RWPE1 (cell line): ENCODE results near the gene CCR9.

ENCODE experiments used
- CTCF ChIA-PET: fragments of 350-600 bp; sonication (Branson Sonifier 250); formaldehyde crosslinking; extraction: SDS; loops from one replicate; lab custom pipeline; 2021; lab: Yijun Ruan, JAX
- POLR2A ChIA-PET: fragments of 400-600 bp; formaldehyde crosslinking; extraction: SDS; loops from one replicate; lab custom pipeline; 2020; ENCODE audit warnings: antibody characterized with exemption; ENCODE audit not compliant: low non-redundant PET; lab: Yijun Ruan, JAX
- DNase-seq: peaks from one replicate; pipeline ENCODE4 v3.0.0; 2012; ENCODE audit warnings: low spot score
- H3K27ac ChIP-seq: fragments of 450-650 bp; 2 replicates; pipeline ENCODE4 v1.5.1; 2017
- TF ChIP-seq, protein P1 (sequence below): fragments of 450-650 bp; conservative IDR thresholded peaks from 2 replicates; pipeline ENCODE4 v1.5.1; 2017; ENCODE audit warnings: low read depth, mild to moderate bottlenecking

Gene CCR9

DNA sequence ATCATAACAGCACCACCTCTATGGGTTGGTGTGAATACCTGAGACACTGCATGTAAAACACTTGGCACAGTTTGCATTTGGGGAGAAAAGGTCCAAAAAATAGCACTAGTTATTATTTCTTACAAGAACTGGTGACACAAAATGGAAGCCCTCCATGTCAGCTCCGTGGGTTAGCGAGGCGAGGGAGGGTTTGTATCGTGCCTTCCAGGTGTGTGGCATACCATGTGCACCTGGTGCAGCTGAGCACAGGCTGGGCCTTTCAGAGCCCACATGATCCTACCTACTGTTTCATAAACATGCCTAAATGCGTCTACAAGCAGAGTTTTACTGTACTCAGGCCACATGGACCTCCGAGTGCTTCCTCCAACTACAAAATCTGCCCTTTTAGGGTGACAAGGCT lies 62.5 kb downstream of the CCR9 start:
- TF ChIP-seq, protein P1, sequence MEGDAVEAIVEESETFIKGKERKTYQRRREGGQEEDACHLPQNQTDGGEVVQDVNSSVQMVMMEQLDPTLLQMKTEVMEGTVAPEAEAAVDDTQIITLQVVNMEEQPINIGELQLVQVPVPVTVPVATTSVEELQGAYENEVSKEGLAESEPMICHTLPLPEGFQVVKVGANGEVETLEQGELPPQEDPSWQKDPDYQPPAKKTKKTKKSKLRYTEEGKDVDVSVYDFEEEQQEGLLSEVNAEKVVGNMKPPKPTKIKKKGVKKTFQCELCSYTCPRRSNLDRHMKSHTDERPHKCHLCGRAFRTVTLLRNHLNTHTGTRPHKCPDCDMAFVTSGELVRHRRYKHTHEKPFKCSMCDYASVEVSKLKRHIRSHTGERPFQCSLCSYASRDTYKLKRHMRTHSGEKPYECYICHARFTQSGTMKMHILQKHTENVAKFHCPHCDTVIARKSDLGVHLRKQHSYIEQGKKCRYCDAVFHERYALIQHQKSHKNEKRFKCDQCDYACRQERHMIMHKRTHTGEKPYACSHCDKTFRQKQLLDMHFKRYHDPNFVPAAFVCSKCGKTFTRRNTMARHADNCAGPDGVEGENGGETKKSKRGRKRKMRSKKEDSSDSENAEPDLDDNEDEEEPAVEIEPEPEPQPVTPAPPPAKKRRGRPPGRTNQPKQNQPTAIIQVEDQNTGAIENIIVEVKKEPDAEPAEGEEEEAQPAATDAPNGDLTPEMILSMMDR: no peak
- no peak for DNase-seq
- ChIA-PET CTCF (no interaction called here), POLR2A (no interaction called here)
- no peak overlapping the region for H3K27ac ChIP-seq

- CTCF ChIA-PET: no interaction called here
- POLR2A ChIA-PET: no interaction called here
- TF ChIP-seq, protein P1: no peak
- no peak for DNase-seq
- no peak overlapping the region for H3K27ac ChIP-seq
These were observed 63.1 kb downstream of the CCR9 start for GRCh38 chr3:45949432-45949831.

DNA sequence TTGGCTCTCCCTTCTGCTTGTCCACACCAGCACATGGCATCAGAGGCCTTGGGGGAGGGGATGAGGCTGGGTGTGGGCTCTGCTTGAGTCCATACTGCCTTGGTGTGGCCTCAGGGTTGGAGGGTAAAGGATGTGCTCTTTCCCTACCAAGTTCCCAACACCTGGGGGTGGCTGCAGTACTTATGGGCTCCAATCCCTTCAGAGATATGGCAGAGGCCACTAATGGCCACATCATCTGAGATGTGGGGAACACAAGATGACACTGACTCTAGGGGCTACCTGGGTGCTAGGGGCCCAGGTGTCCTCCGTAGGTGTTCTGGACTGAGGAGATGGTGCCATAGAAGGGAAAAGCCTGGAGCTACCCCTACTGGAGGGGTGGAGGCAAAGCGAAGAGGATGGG lies 63.8 kb downstream of the CCR9 start:
- TF ChIP-seq, protein P1: no peak
- no peak overlapping the region for H3K27ac ChIP-seq
- ChIA-PET POLR2A (no interaction called here), CTCF (no interaction called here)
- DNase-seq: no peak

DNA sequence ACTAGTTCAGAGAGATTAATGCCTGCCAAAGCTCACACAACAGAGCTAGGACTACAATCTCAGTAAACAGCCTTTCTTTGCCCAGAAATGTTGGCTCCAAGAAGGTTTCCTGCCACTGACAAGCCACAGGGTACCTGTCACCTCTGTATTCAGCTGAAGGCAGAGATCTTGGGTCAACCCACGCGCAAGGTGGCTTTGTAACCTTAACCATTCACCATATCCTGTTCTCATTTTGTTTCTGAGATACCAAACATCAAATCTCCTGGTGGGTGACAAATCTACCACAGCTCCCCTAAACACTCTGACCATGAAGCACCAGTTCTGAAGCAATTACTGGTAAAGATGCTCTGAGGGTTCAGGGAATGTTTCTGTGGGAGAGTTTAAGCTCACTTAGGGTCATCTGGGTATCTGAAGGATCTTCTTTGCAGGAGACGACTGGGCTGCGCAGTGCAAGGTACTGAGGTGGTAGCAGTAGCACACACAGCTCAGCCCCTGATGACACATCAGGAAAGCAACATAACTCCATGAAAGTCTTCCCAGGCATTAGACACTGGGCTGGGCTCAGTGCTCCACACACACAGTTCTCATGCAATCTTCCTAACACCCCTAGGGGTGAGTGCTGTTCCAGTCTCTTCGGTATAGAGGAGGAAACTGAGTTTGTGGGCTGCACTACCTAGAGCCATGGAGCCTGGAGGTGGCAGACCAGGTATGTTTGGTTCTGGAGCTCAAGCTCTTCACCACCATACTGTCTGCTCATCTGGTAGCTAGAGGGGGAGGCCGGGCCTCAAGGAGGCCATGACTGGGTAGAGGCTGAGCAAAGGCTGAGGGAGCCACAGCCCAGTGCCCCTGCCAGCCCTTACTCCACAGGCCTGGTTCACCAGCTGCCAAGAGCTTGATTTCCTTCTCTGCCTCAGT lies 64.6 kb downstream of the CCR9 start:
- H3K27ac ChIP-seq: no peak overlapping the region
- TF ChIP-seq, protein P1: no peak
- POLR2A ChIA-PET: interaction anchor here (0.6 kb wide), 1 partner anchor 31 kb away, joined by 3 read pairs; no protein-coding TSS in a partner anchor
- DNase-seq: no peak
- CTCF ChIA-PET: interaction anchor here (0.5 kb wide), 1 partner anchor 874 kb away, joined by 4 read pairs; no protein-coding TSS in a partner anchor

DNA sequence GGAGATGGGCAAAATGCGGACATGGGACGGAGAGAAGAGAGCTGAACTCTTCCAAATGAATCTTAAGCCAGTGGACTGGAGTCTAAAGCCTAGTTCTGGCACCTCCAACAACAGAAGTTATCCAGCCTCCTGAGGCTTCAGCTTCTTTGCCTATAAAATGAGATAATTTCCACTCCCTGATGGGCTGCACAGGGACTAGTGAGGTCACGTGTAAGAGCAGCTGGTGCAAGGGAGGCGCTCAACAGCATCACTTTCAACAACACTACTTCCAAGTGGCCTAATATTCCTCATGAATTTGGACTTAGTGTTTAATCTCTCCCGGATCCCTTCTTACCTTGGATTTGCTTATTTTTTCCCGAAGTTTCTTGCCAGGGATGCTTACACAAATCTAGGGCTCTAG lies 65.6 kb downstream of the CCR9 start:
- POLR2A ChIA-PET: no interaction called here
- no peak overlapping the region for H3K27ac ChIP-seq

DNA sequence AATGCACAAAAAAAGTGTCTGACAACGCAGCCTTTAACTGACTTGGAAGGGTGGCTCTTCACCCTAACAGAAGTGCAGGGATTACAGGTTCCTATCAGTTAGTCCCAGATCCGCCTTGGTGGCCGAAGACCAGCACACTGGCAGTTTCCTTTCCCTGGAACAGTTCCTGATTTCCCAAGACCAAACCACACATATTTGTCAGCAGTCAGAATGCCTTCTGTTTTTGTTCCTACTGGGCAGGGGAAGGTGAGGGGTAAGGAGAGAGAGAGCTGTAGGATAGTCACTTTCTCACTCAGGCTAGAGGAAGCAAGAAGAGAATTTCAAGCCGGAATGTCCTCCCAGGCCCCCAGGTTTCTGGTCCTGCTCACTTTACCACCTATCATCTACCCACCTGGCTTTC lies 66.1 kb downstream of the CCR9 start:
- ChIA-PET CTCF (no interaction called here), POLR2A (no interaction called here)
- TF ChIP-seq, protein P1: no peak
- DNase-seq: no peak
- no peak overlapping the region for H3K27ac ChIP-seq

More for the DNA sequence above, 65.6 kb downstream of the CCR9 start:
- no peak for DNase-seq
- CTCF ChIA-PET: interaction anchor here (0.5 kb wide), 1 partner anchor 873 kb away, joined by 4 read pairs; no protein-coding TSS in a partner anchor
- TF ChIP-seq, protein P1: no peak
